Adrenal gland (tissue), 12 donors: ENCODE data around the gene CFAP74. TPM values are rescaled to one million over a fixed set of nuclear protein-coding genes. Genes with fewer than 3 reads are reported as not detected.

Experiments used
- DNase-seq, 7 donors: peaks; one replicate each; pipeline ENCODE4 v3.0.0-alpha.2; 2019 to 2020
- H3K27ac ChIP-seq, 5 donors: fragments of 200-600 bp; sonication (generic) in 4 of 5; 1 replicate in 3 of 5; 2 replicates in 2 of 5; pipeline versions ENCODE4 v1.5.1 to v1.8.0; 2016 to 2020; ENCODE audit warnings: mild to moderate bottlenecking in 1 of 5
- H3K27me3 ChIP-seq: fragments of 200-600 bp; 2 replicates; pipeline ENCODE4 v1.8.0; 2021
- H3K36me3 ChIP-seq, 2 donors: fragments of 200-600 bp; replicated peaks in 1 of 2; 1 replicate in 1 of 2; 2 replicates in 1 of 2; pipeline versions ENCODE4 v1.5.1 to v1.8.0; 2018 to 2022
- H3K4me1 ChIP-seq, 2 donors: fragments of 200-600 bp; replicated peaks in 1 of 2; 1 replicate in 1 of 2; 2 replicates in 1 of 2; pipeline versions ENCODE4 v1.5.1 to v1.8.0; 2018 to 2021
- H3K4me3 ChIP-seq, 4 donors: fragments of 200-600 bp; sonication (generic) in 3 of 4; one replicate each; pipeline ENCODE4 v1.5.1; 2016 to 2018
- H3K9me3 ChIP-seq, 3 donors: fragments of 200-600 bp; sonication (generic) in 1 of 3; replicated peaks in 1 of 3; 1 replicate in 2 of 3; 2 replicates in 1 of 3; pipeline versions ENCODE4 v1.5.1 to v1.8.0; 2016 to 2021
- CTCF ChIP-seq, 6 experiments: fragments of 450-650 bp in 4 of 6; fragments of 200-600 bp in 2 of 6; sonication (generic) in 1 of 6; IDR thresholded peaks; 1 replicate in 5 of 6; 2 replicates in 1 of 6; pipeline versions ENCODE4 v1.5.1 to v1.8.0; 2016 to 2021; ENCODE audit warnings: antibody characterized with exemption in 6 of 6, mild to moderate bottlenecking in 2 of 6, moderate library complexity in 1 of 6
- POLR2A ChIP-seq, 2 donors: fragments of 450-650 bp; IDR thresholded peaks; one replicate each; pipeline ENCODE4 v1.6.1; 2017; ENCODE audit warnings: antibody characterized with exemption in 2 of 2, mild to moderate bottlenecking in 2 of 2, moderate library complexity in 1 of 2
- WGBS, 4 donors: extraction: QIAGEN DNeasy Blood & Tissue Kit in 2 of 4; methylation state at CpG; one replicate each; pipeline versions ENCODE4 v1.1.5 to v1.1.7; 2013 to 2017; 5-methylcytosine and 5-hydroxymethylcytosine counted together
- intact Hi-C, 2 donors: fragments of 100-400 bp; cut with DNase I; formaldehyde crosslinking; loops; one replicate each; pipeline versions ENCODE4 v1.14.1 to v1.15.0; 2022 to 2023
- polyA plus RNA-seq, 3 donors: library from polyadenylated mRNA; stranded (reverse); fragments of 200-250 nt in 2 of 3; fragments of 350-450 nt in 1 of 3; fragmentation: Illumina TruSeq in 1 of 3; extraction: RNeasy Lipid Tissue Mini Kit (QIAGEN cat#74804) in 1 of 3; gene quantifications; one replicate each; pipeline ENCODE4 v1.2.3, GENCODE V29; 2013 to 2014
- total RNA-seq, 9 donors: library from RNA; depleted of rRNA in 4 of 9; stranded (reverse); fragments of >200 nt in 4 of 9; fragments of 120-200 nt in 1 of 9; fragmentation: NEBNext Ultra II Directional in 1 of 9; extraction: Animal tissue kit (Norgen Biotek cat#: 25700) in 1 of 9; gene quantifications; one replicate each; pipeline versions ENCODE4 v1.1.0 to v1.2.4, GENCODE V29; 2013 to 2023
- donor health status: healthy with polysubstance abuse.
- donor health status: Bipolar disorder and iron deficiency.
- donor health status: DM: yes; HTN: yes; CAD: no.
- donor health status: DM: no; HTN: no; CAD: no.
- donor health status: DM: no; HTN: no; CAD: no.
- donor health status: DM: yes; HTN: yes; CAD: no.

Gene CFAP74
- total and polyA plus RNA-seq, 12 donors = 0.11 to 7.6 (median 2.8) TPM; not detected in 1

GRCh38 chr1:1872329-1872994 lies 131.1 kb downstream of the CFAP74 start:
- 79 to 88% (median 85%) methylated on average over 11 of the region's 11 CpGs for WGBS, 4 donors

More at GRCh38 chr1:1872329-1872994, 131.1 kb downstream of the CFAP74 start:
- H3K36me3 ChIP-seq = peaks cover 0 to 7% of the 10 kb centered on the region in 2 donors
- H3K4me3 ChIP-seq = no peak overlapping the region
- no peaks in the 10 kb centered on the region for H3K27me3 ChIP-seq
- DNase-seq = peak in 1 of 7 donors; percentile 3
- H3K4me1 ChIP-seq = peaks cover 35 to 63% of the 10 kb centered on the region in 2 donors
- no peak for TF ChIP-seq POLR2A (IDR thresholded peaks at IDR 0.05)
- no peak for TF ChIP-seq CTCF (IDR thresholded peaks at IDR 0.05)
- H3K27ac ChIP-seq = peak overlapping the region in 3 of 5 donors; percentile 6 to 41 (median 33)
- intact Hi-C loops = no loop called here
- no peaks in the 10 kb centered on the region for H3K9me3 ChIP-seq

Other genes starting within 250 kb of the CFAP74 start
- 100 to 1,000 TPM in 8 of 9 donors, 10 to 100 TPM in 1; 66.2 to 195 (median 170) TPM for gene NADK, start 225.3 kb downstream of the CFAP74 start, total RNA-seq
- gene NADK, start 225.3 kb downstream of the CFAP74 start, polyA plus RNA-seq = 100 to 1,000 TPM in 2 of 3 donors, 10 to 100 TPM in 1; 73.0 to 150 (median 102) TPM
- gene GNB1, start 112.7 kb downstream of the CFAP74 start, total RNA-seq = 100 to 1,000 TPM in 8 of 9 donors, 10 to 100 TPM in 1; 79.6 to 331 (median 172) TPM
- 100 to 1,000 TPM in 1 of 3 donors, 10 to 100 TPM in 2; 81.7 to 482 (median 84.8) TPM for gene GNB1, start 112.7 kb downstream of the CFAP74 start, polyA plus RNA-seq
- under 1 TPM in 4 of 9 donors, not detected in 5; 0.17 to 0.61 (median 0.35) TPM for gene CALML6, start 88.5 kb downstream of the CFAP74 start, total RNA-seq
- gene CALML6, start 88.5 kb downstream of the CFAP74 start, polyA plus RNA-seq = 1 to 10 TPM in 2 of 3 donors, not detected in 1; 3.2 to 4.7 TPM
- gene TMEM52, start 84.5 kb downstream of the CFAP74 start, total RNA-seq = 10 to 100 TPM in 8 of 9 donors, 1 to 10 TPM in 1; 7.0 to 95.4 (median 58.8) TPM
- gene TMEM52, start 84.5 kb downstream of the CFAP74 start, polyA plus RNA-seq = 10 to 100 TPM; 20.9 to 94.0 (median 64.7) TPM
- 1 to 10 TPM in 7 of 9 donors, under 1 TPM in 1, not detected in 1; 0.72 to 4.4 (median 2.7) TPM for gene GABRD, start 15.6 kb upstream of the CFAP74 start, total RNA-seq
- gene GABRD, start 15.6 kb upstream of the CFAP74 start, polyA plus RNA-seq = 1 to 10 TPM in 2 of 3 donors, under 1 TPM in 1; 0.75 to 6.6 (median 5.2) TPM
- gene PRKCZ, start 46.6 kb upstream of the CFAP74 start, total RNA-seq = 10 to 100 TPM in 8 of 9 donors, 1 to 10 TPM in 1; 8.2 to 39.2 (median 23.9) TPM
- 10 to 100 TPM; 16.3 to 50.5 (median 34.5) TPM for gene PRKCZ, start 46.6 kb upstream of the CFAP74 start, polyA plus RNA-seq
- gene FAAP20, start 191.0 kb upstream of the CFAP74 start, total RNA-seq = 100 to 1,000 TPM in 1 of 9 donors, 10 to 100 TPM in 8; 26.4 to 106 (median 49.3) TPM
- 100 to 1,000 TPM in 2 of 3 donors, 1 to 10 TPM in 1; 2.7 to 185 (median 160) TPM for gene FAAP20, start 191.0 kb upstream of the CFAP74 start, polyA plus RNA-seq
- gene SKI, start 224.5 kb upstream of the CFAP74 start, total RNA-seq = 10 to 100 TPM in 8 of 9 donors, 1 to 10 TPM in 1; 4.8 to 53.6 (median 41.5) TPM
- gene SKI, start 224.5 kb upstream of the CFAP74 start, polyA plus RNA-seq = 10 to 100 TPM in 2 of 3 donors, 1 to 10 TPM in 1; 9.4 to 21.2 (median 10.8) TPM